B cell (primary cell): ENCODE data around the gene LIG1. TPM values are rescaled to one million over a fixed set of nuclear protein-coding genes. Genes with fewer than 3 reads are reported as not detected.
A peak's percentile ranks its signal among the peaks of the same experiment; 100 is the strongest.

Experiments
- ATAC-seq: fragments of 200-7000 bp; cut with Tn5 transposase; one replicate; pipeline ENCODE4 v1.10.0; 2021; ENCODE audit warnings: low read depth, mild to moderate bottlenecking, moderate number of reproducible peaks, moderate library complexity
- CTCF ChIA-PET: fragments of 350-600 bp; sonication (Branson Sonifier 250); formaldehyde crosslinking; loops from one replicate; lab custom pipeline; 2021; ENCODE audit warnings: antibody characterized with exemption, inconsistent platforms; lab: Charles Lee
- POLR2A ChIA-PET: fragments of 350-600 bp; sonication (Branson Sonifier 250); formaldehyde crosslinking; loops from one replicate; lab custom pipeline; 2021; ENCODE audit warnings: antibody characterized with exemption; lab: Charles Lee
- DNase-seq: peaks from one replicate; pipeline ENCODE4 v3.0.0; 2013
- H2AFZ ChIP-seq: 2 replicates; pipeline ENCODE4 v1.6.1; 2012; ENCODE audit warnings: mild to moderate bottlenecking, low read depth, low read length; ENCODE audit not compliant: insufficient read depth, poor library complexity, severe bottlenecking
- H3K27ac ChIP-seq, 2 donors: 1 replicate in 1 of 2; 2 replicates in 1 of 2; pipeline ENCODE4 v1.5.1; 2012 to 2013; ENCODE audit warnings: low read length in 2 of 2, mild to moderate bottlenecking in 2 of 2, moderate library complexity in 1 of 2
- H3K27me3 ChIP-seq, 4 experiments: fragments of 200-600 bp in 1 of 4; sonication (generic) in 1 of 4; replicated peaks in 1 of 4; 1 replicate in 2 of 4; 2 replicates in 2 of 4; pipeline versions ENCODE4 v1.6.1 to v1.7.0; 2013 to 2016; ENCODE audit warnings: low read length in 3 of 4, mild to moderate bottlenecking in 2 of 4, mixed read lengths in 1 of 4, moderate library complexity in 1 of 4; ENCODE audit not compliant: insufficient read depth in 4 of 4, control insufficient read depth in 3 of 4; ENCODE audit errors: control extremely low read depth in 1 of 4
- H3K36me3 ChIP-seq, 2 experiments: replicated peaks in 1 of 2; 1 replicate in 1 of 2; 2 replicates in 1 of 2; pipeline versions ENCODE4 v1.6.1 to v1.7.1; 2013; ENCODE audit warnings: low read length in 1 of 2; ENCODE audit not compliant: insufficient read depth in 2 of 2, control insufficient read depth in 1 of 2; ENCODE audit errors: control extremely low read depth in 1 of 2, extremely low read depth in 1 of 2
- H3K4me1 ChIP-seq, 2 donors: fragments of 200-600 bp in 1 of 2; sonication (generic) in 1 of 2; 1 replicate in 1 of 2; 2 replicates in 1 of 2; pipeline versions ENCODE4 v1.5.1 to v1.6.1; 2013 to 2017; ENCODE audit warnings: low read length in 2 of 2; ENCODE audit not compliant: control insufficient read depth in 2 of 2, insufficient read depth in 2 of 2
- H3K4me2 ChIP-seq: replicated peaks from 2 replicates; pipeline ENCODE3; 2012; ENCODE audit warnings: mild to moderate bottlenecking, low read depth, low read length; ENCODE audit not compliant: poor library complexity, severe bottlenecking
- H3K4me3 ChIP-seq, 5 experiments: fragments of 200-600 bp in 1 of 5; sonication (generic) in 1 of 5; 1 replicate in 3 of 5; 2 replicates in 2 of 5; pipeline versions ENCODE4 v1.5.1 to v1.7.0; 2011 to 2016; ENCODE audit warnings: low read length in 4 of 5, mild to moderate bottlenecking in 4 of 5, low read depth in 2 of 5, control low read depth in 1 of 5, moderate library complexity in 1 of 5; ENCODE audit not compliant: insufficient read depth in 1 of 5; ENCODE audit errors: control extremely low read depth in 1 of 5, extremely low read depth in 1 of 5
- H3K79me2 ChIP-seq: fragments of 200-600 bp; sonication (generic); one replicate; pipeline ENCODE4 v1.6.0; 2016; ENCODE audit warnings: low read length; ENCODE audit not compliant: control insufficient read depth, insufficient read depth
- H3K9ac ChIP-seq: fragments of 200-600 bp; sonication (generic); 2 replicates; pipeline ENCODE4 v1.6.1; 2017; ENCODE audit warnings: mild to moderate bottlenecking, low read length, moderate library complexity
- H3K9me3 ChIP-seq, 3 donors: one replicate each; pipeline versions ENCODE4 v1.6.1 to v1.7.1; 2013; ENCODE audit warnings: low read length in 2 of 3; ENCODE audit not compliant: control insufficient read depth in 2 of 3, insufficient read depth in 1 of 3; ENCODE audit errors: control extremely low read depth in 1 of 3
- H4K20me1 ChIP-seq: 2 replicates; pipeline ENCODE4 v1.6.0; 2012; ENCODE audit warnings: mild to moderate bottlenecking, low read length; ENCODE audit not compliant: insufficient read depth, control insufficient read depth, poor library complexity, severe bottlenecking
- H3K27ac Mint-ChIP-seq: one replicate; pipeline ENCODE4 v1.8.0; 2021; ENCODE audit warnings: mixed read lengths
- H3K27me3 Mint-ChIP-seq: one replicate; pipeline ENCODE4 v1.8.0; 2021; ENCODE audit warnings: mixed read lengths
- H3K4me1 Mint-ChIP-seq: one replicate; pipeline ENCODE4 v1.8.0; 2021; ENCODE audit warnings: mixed read lengths
- H3K4me3 Mint-ChIP-seq: one replicate; pipeline ENCODE4 v1.8.0; 2021; ENCODE audit warnings: mixed read lengths
- H3K9me3 Mint-ChIP-seq: one replicate; pipeline ENCODE4 v1.8.0; 2022; ENCODE audit warnings: mixed read lengths; ENCODE audit not compliant: insufficient read depth
- EZH2 ChIP-seq: IDR thresholded peaks from 2 replicates; pipeline ENCODE4 v1.6.1; 2012; ENCODE audit warnings: borderline replicate concordance, low read depth, mild to moderate bottlenecking, moderate library complexity, low read length; ENCODE audit not compliant: insufficient read depth, poor library complexity, severe bottlenecking
- WGBS: methylation state at CpG from one replicate; pipeline ENCODE4 v1.1.5; 2013; ENCODE audit warnings: missing lambda C conversion rate; ENCODE audit not compliant: insufficient coverage; 5-methylcytosine and 5-hydroxymethylcytosine counted together
- intact Hi-C: fragments of 100-400 bp; cut with micrococcal nuclease; formaldehyde crosslinking; loops from one replicate; pipeline ENCODE4 v1.10.0; 2022
- polyA plus RNA-seq: library from polyadenylated mRNA; depleted of rRNA; stranded (reverse); fragments of >200 nt; gene quantifications from 2 replicates; pipeline ENCODE4 v1.2.3, GENCODE V29; 2012
- total RNA-seq, 2 donors: library from RNA; stranded (reverse); fragments of 120-200 nt in 1 of 2; gene quantifications; 1 replicate in 1 of 2; 2 replicates in 1 of 2; pipeline versions ENCODE4 v1.2.3 to v1.2.4, GENCODE V29; 2013 to 2022
- TF ChIP-seq, protein P1 (sequence below): fragments of 200-600 bp; IDR thresholded peaks from one replicate; pipeline ENCODE4 v1.8.0; 2022; ENCODE audit warnings: antibody characterized with exemption, mild to moderate bottlenecking

The LIG1 gene
- total and polyA plus RNA-seq, 2 donors (not counting 1 experiment from before 2014, with no cell fraction given), result 97.5 to 111 TPM

DNA sequence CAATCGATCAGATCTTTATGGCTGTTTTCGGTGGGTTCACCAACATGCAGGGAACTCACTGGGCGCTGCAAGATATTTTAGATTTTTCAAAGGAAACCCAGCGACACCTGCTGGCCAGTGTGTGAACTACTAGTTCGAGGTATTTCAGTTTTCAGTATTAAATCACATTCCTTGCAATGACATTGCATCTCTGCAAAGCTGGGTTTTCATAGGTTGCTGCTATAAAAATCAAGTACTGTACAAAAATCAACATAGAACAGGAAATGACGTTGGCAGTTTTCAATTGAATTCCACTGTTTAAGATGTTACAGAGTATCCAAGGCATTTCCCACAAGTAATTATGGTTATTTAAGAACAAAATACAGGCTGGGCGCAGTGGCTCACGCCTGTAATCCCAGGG, 17.6 kb downstream of the LIG1 start:
- Mint-ChIP-seq H3K4me1 (no peaks in the 10 kb centered on the region), H3K27me3 (no peaks in the 10 kb centered on the region), H3K27ac (no peak overlapping the region), H3K4me3 (no peak overlapping the region), H3K9me3 (no peaks in the 10 kb centered on the region)
- CTCF ChIA-PET, result interaction anchor here (0.5 to 7.7 kb wide), 18 partner anchors 8 to 190 kb away, joined by 3 to 113 read pairs (median 4); partner anchors contain the start of genes CARD8 and PLA2G4C
- Histone ChIP-seq H4K20me1 (no peaks in the 10 kb centered on the region), H3K9ac (no peak overlapping the region), H3K27ac (no peak overlapping the region), H3K27me3 (no peaks in the 10 kb centered on the region), H3K4me3 (no peak overlapping the region), H3K79me2 (no peaks in the 10 kb centered on the region), H3K36me3 (peaks cover 4 to 27% of the 10 kb centered on the region in 2 experiments), H3K9me3 (no peaks in the 10 kb centered on the region), H3K4me1 (no peaks in the 10 kb centered on the region), H2AFZ (no peak overlapping the region), H3K4me2 (no peak overlapping the region)
- peak; percentile 54 for ATAC-seq
- WGBS, result 68% methylated on average over 5 of the region's 8 CpGs
- intact Hi-C loops, result loop anchor here (2.0 kb wide), 1 partner anchor 42 kb away; no protein-coding TSS in a partner anchor
- TF ChIP-seq EZH2, result no peak
- TF ChIP-seq, protein P1, sequence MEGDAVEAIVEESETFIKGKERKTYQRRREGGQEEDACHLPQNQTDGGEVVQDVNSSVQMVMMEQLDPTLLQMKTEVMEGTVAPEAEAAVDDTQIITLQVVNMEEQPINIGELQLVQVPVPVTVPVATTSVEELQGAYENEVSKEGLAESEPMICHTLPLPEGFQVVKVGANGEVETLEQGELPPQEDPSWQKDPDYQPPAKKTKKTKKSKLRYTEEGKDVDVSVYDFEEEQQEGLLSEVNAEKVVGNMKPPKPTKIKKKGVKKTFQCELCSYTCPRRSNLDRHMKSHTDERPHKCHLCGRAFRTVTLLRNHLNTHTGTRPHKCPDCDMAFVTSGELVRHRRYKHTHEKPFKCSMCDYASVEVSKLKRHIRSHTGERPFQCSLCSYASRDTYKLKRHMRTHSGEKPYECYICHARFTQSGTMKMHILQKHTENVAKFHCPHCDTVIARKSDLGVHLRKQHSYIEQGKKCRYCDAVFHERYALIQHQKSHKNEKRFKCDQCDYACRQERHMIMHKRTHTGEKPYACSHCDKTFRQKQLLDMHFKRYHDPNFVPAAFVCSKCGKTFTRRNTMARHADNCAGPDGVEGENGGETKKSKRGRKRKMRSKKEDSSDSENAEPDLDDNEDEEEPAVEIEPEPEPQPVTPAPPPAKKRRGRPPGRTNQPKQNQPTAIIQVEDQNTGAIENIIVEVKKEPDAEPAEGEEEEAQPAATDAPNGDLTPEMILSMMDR, result peak; percentile 92
- DNase-seq, result peak; percentile 75
- POLR2A ChIA-PET, result no interaction called here

DNA sequence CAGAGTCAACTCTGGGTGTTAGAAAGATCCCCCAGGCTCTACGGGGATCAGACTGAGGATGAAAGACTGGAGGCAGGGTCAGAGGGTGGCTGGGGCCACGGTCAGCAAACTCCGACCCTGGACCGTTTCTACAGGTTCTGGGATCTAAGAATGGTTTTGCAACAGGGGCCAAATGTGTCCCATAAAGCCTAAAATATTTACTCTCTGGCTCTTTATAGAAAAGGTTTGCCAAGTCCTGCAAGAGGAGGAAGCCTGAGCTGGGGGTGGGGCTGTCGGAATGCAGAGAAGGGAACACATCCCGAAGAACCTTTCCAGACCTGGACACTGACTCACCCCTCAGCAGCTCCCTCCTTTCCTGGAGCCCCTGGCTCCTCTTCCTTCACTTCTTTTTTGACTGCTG, 20.7 kb downstream of the LIG1 start:
- POLR2A ChIA-PET, result no interaction called here
- H3K4me3 Mint-ChIP-seq, result no peak overlapping the region
- no peaks in the 10 kb centered on the region for H3K79me2 ChIP-seq
- H3K36me3 ChIP-seq, result peaks cover 0 to 32% of the 10 kb centered on the region in 2 experiments
- no peak overlapping the region for H2AFZ ChIP-seq
- no peak overlapping the region for H3K27ac ChIP-seq
- H3K9ac ChIP-seq, result no peak overlapping the region
- no peak overlapping the region for H3K4me3 ChIP-seq
- no peaks in the 10 kb centered on the region for H3K4me1 ChIP-seq
- H4K20me1 ChIP-seq, result no peaks in the 10 kb centered on the region
- no peak overlapping the region for H3K4me2 ChIP-seq
- no peak overlapping the region for H3K27ac Mint-ChIP-seq
- H3K27me3 ChIP-seq, result no peaks in the 10 kb centered on the region
- ATAC-seq (no peak), DNase-seq (no peak)
- H3K9me3 Mint-ChIP-seq, result no peaks in the 10 kb centered on the region
- TF ChIP-seq, protein P1, result no peak
- TF ChIP-seq EZH2, result no peak
- intact Hi-C loops, result no loop called here
- no peaks in the 10 kb centered on the region for H3K9me3 ChIP-seq
- no peaks in the 10 kb centered on the region for H3K27me3 Mint-ChIP-seq
- H3K4me1 Mint-ChIP-seq, result no peaks in the 10 kb centered on the region
- WGBS, result 91% methylated on average over 6 of the region's 6 CpGs
- CTCF ChIA-PET, result interaction anchor here (1.1 to 7.7 kb wide), 4 partner anchors 41 to 186 kb away, joined by 4 to 113 read pairs (median 6); partner anchors contain the start of gene PLA2G4C
